ENCODE data around the gene NBPF1. TPM values are rescaled to one million over a fixed set of nuclear protein-coding genes. Genes with fewer than 3 reads are reported as not detected.
"Not testable (repeated sequence)": the region's sequence is repeated elsewhere in the genome, so short reads cannot be mapped to it uniquely, and the experiment has no call there.

Gene NBPF1
- total and polyA plus RNA-seq, 2 donors (not counting 3 experiments of a cell fraction or from before 2014, with no cell fraction given): 23.0 to 58.4 TPM

GRCh38 chr1:16649390-16649789 is 36.0 kb upstream of the NBPF1 start:
- dilution Hi-C loops (cut with MboI; ENCODE audit: extremely low pct_ligation_motif_present, low sequenced_read_pairs): not testable (repeated sequence)

GRCh38 chr1:16648756-16649155 is 35.4 kb upstream of the NBPF1 start:
- BruUV-seq (replicated peaks); CTCF ChIA-PET; H3K79me2 ChIP-seq (ENCODE audit: control insufficient read depth, insufficient read depth, low read length); FAIRE-seq; H3K9me1 ChIP-seq (replicated peaks; ENCODE audit: control insufficient read depth, extremely low read depth, insufficient read depth, low read length); H2AFZ ChIP-seq (ENCODE audit: low read depth, low read length); POLR2A ChIA-PET; intact Hi-C loops (cut with micrococcal nuclease); H3K4me3 ChIP-seq (replicated peaks in 1 of 3; ENCODE audit: insufficient read depth in 1 of 3, low read depth in 1 of 3, low read length in 3 of 3); H3K4me1 ChIP-seq (ENCODE audit: control insufficient read depth, extremely low read depth, insufficient read depth, low read length); DNase-seq (ENCODE audit: low read depth, low spot score); H3K4me2 ChIP-seq (ENCODE audit: insufficient read depth, low read length); H3K27me3 ChIP-seq (ENCODE audit: control insufficient read depth in 2 of 2, insufficient read depth in 2 of 2, low read length in 2 of 2); H4K20me1 ChIP-seq (replicated peaks; ENCODE audit: control insufficient read depth, extremely low read depth, insufficient read depth, low read length); H3K36me3 ChIP-seq (ENCODE audit: control insufficient read depth in 2 of 2, extremely low read depth in 1 of 2, insufficient read depth in 2 of 2, low read length in 2 of 2); dilution Hi-C loops (cut with MboI; ENCODE audit: extremely low pct_ligation_motif_present, low sequenced_read_pairs); H3K9me3 ChIP-seq (replicated peaks; ENCODE audit: control insufficient read depth, insufficient read depth, low read length); H3K9ac ChIP-seq (replicated peaks; ENCODE audit: extremely low read depth, insufficient read depth, low read length); H3K27ac ChIP-seq (ENCODE audit: insufficient read depth, low read depth, low read length): not testable (repeated sequence)

More at GRCh38 chr1:16649390-16649789, 36.0 kb upstream of the NBPF1 start:
- FAIRE-seq; POLR2A ChIA-PET; CTCF ChIA-PET; H3K4me3 ChIP-seq (replicated peaks in 1 of 3; ENCODE audit: insufficient read depth in 1 of 3, low read depth in 1 of 3, low read length in 3 of 3); H3K9ac ChIP-seq (replicated peaks; ENCODE audit: extremely low read depth, insufficient read depth, low read length); H3K4me1 ChIP-seq (ENCODE audit: control insufficient read depth, extremely low read depth, insufficient read depth, low read length); DNase-seq (ENCODE audit: low read depth, low spot score); H3K27me3 ChIP-seq (ENCODE audit: control insufficient read depth in 2 of 2, insufficient read depth in 2 of 2, low read length in 2 of 2); H2AFZ ChIP-seq (ENCODE audit: low read depth, low read length); H3K9me3 ChIP-seq (replicated peaks; ENCODE audit: control insufficient read depth, insufficient read depth, low read length); BruUV-seq (replicated peaks); intact Hi-C loops (cut with micrococcal nuclease); H3K9me1 ChIP-seq (replicated peaks; ENCODE audit: control insufficient read depth, extremely low read depth, insufficient read depth, low read length); H3K36me3 ChIP-seq (ENCODE audit: control insufficient read depth in 2 of 2, extremely low read depth in 1 of 2, insufficient read depth in 2 of 2, low read length in 2 of 2); H4K20me1 ChIP-seq (replicated peaks; ENCODE audit: control insufficient read depth, extremely low read depth, insufficient read depth, low read length); H3K27ac ChIP-seq (ENCODE audit: insufficient read depth, low read depth, low read length); H3K79me2 ChIP-seq (ENCODE audit: control insufficient read depth, insufficient read depth, low read length); H3K4me2 ChIP-seq (ENCODE audit: insufficient read depth, low read length): not testable (repeated sequence)

GRCh38 chr1:16648250-16648649 is 34.9 kb upstream of the NBPF1 start:
- BruUV-seq (replicated peaks); H3K9me3 ChIP-seq (replicated peaks; ENCODE audit: control insufficient read depth, insufficient read depth, low read length); H2AFZ ChIP-seq (ENCODE audit: low read depth, low read length); H3K4me3 ChIP-seq (replicated peaks in 1 of 3; ENCODE audit: insufficient read depth in 1 of 3, low read depth in 1 of 3, low read length in 3 of 3); FAIRE-seq; H3K4me1 ChIP-seq (ENCODE audit: control insufficient read depth, extremely low read depth, insufficient read depth, low read length); H3K36me3 ChIP-seq (ENCODE audit: control insufficient read depth in 2 of 2, extremely low read depth in 1 of 2, insufficient read depth in 2 of 2, low read length in 2 of 2); DNase-seq (ENCODE audit: low read depth, low spot score); CTCF ChIA-PET; intact Hi-C loops (cut with micrococcal nuclease); H3K4me2 ChIP-seq (ENCODE audit: insufficient read depth, low read length); H4K20me1 ChIP-seq (replicated peaks; ENCODE audit: control insufficient read depth, extremely low read depth, insufficient read depth, low read length); H3K27me3 ChIP-seq (ENCODE audit: control insufficient read depth in 2 of 2, insufficient read depth in 2 of 2, low read length in 2 of 2); H3K9me1 ChIP-seq (replicated peaks; ENCODE audit: control insufficient read depth, extremely low read depth, insufficient read depth, low read length); POLR2A ChIA-PET; H3K27ac ChIP-seq (ENCODE audit: insufficient read depth, low read depth, low read length); dilution Hi-C loops (cut with MboI; ENCODE audit: extremely low pct_ligation_motif_present, low sequenced_read_pairs); H3K9ac ChIP-seq (replicated peaks; ENCODE audit: extremely low read depth, insufficient read depth, low read length): not testable (repeated sequence)
- peaks cover 11% of the 10 kb centered on the region for H3K79me2 ChIP-seq (ENCODE audit: control insufficient read depth, insufficient read depth, low read length)

GRCh38 chr1:16647179-16648176 is 34.1 kb upstream of the NBPF1 start:
- H3K27me3 ChIP-seq (ENCODE audit: control insufficient read depth in 2 of 2, insufficient read depth in 2 of 2, low read length in 2 of 2); BruUV-seq (replicated peaks); H3K36me3 ChIP-seq (ENCODE audit: control insufficient read depth in 2 of 2, extremely low read depth in 1 of 2, insufficient read depth in 2 of 2, low read length in 2 of 2); H3K4me3 ChIP-seq (replicated peaks in 1 of 3; ENCODE audit: insufficient read depth in 1 of 3, low read depth in 1 of 3, low read length in 3 of 3); FAIRE-seq; dilution Hi-C loops (cut with MboI; ENCODE audit: extremely low pct_ligation_motif_present, low sequenced_read_pairs); intact Hi-C loops (cut with micrococcal nuclease); H3K4me1 ChIP-seq (ENCODE audit: control insufficient read depth, extremely low read depth, insufficient read depth, low read length); H2AFZ ChIP-seq (ENCODE audit: low read depth, low read length); H3K9me1 ChIP-seq (replicated peaks; ENCODE audit: control insufficient read depth, extremely low read depth, insufficient read depth, low read length); CTCF ChIA-PET; H3K27ac ChIP-seq (ENCODE audit: insufficient read depth, low read depth, low read length); H4K20me1 ChIP-seq (replicated peaks; ENCODE audit: control insufficient read depth, extremely low read depth, insufficient read depth, low read length); H3K9ac ChIP-seq (replicated peaks; ENCODE audit: extremely low read depth, insufficient read depth, low read length); POLR2A ChIA-PET; H3K4me2 ChIP-seq (ENCODE audit: insufficient read depth, low read length); H3K9me3 ChIP-seq (replicated peaks; ENCODE audit: control insufficient read depth, insufficient read depth, low read length); DNase-seq (ENCODE audit: low read depth, low spot score): not testable (repeated sequence)
- H3K79me2 ChIP-seq (ENCODE audit: control insufficient read depth, insufficient read depth, low read length): peaks cover 15% of the 10 kb centered on the region
